Measurements from ENCODE around the gene LIMCH1.

DNA sequence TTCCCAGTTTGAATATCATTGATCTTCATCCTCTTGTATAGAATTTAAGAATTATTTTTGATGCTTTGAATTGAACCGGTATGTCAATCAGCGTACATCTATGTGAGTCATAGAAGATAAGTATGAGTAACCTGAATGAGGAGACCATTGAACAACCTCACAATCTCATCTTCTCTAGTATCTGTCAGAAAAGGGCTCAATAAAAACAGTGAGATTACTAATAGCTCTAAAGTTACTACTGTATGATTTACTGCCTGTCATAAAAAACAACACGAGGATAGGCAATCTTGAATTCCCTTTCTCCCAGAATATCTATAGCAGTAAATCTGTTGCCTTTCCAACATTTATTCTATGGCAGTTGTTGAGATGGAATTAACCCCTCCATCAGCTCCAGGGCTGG lies 174.5 kb downstream of the LIMCH1 start:
- TF ChIP-seq POLR2A (IDR thresholded peaks at IDR 0.05; ENCODE audit: low read depth, low read length) (no peak), POLR2AphosphoS5 (IDR thresholded peaks at IDR 0.05; ENCODE audit: low read depth, low read length) (no peak)

Data from GM12891 (cell line).